Mesenchymal stem cell (in vitro differentiated cells and primary cell): Measurements from ENCODE around the gene SPANXA1. TPM values are rescaled to one million over a fixed set of nuclear protein-coding genes. Genes with fewer than 3 reads are reported as not detected.
"Not testable (repeated sequence)": the region's sequence is repeated elsewhere in the genome, so short reads cannot be mapped to it uniquely, and the experiment has no call there.

Experiments used
- DNase-seq: peaks from one replicate; pipeline ENCODE4 v3.0.0-alpha.2; 2013
- H2AFZ ChIP-seq: one replicate; pipeline ENCODE4 v1.6.1; 2013; ENCODE audit warnings: low read depth, mild to moderate bottlenecking, control low read depth, inconsistent platforms, low read length, moderate library complexity
- H2AK5ac ChIP-seq: 2 replicates; pipeline ENCODE4 v1.6.1; 2013; ENCODE audit warnings: low read length, moderate library complexity, mild to moderate bottlenecking, inconsistent platforms; ENCODE audit not compliant: severe bottlenecking
- H2BK120ac ChIP-seq: one replicate; pipeline ENCODE4 v1.6.1; 2013; ENCODE audit warnings: low read depth, mild to moderate bottlenecking, inconsistent platforms, low read length, moderate library complexity
- H2BK12ac ChIP-seq, 2 experiments: one replicate each; pipeline ENCODE4 v1.6.1; 2013; ENCODE audit warnings: inconsistent platforms in 2 of 2, low read length in 2 of 2, mild to moderate bottlenecking in 2 of 2, moderate library complexity in 2 of 2, control low read depth in 1 of 2
- H2BK15ac ChIP-seq: one replicate; pipeline ENCODE4 v1.6.1; 2013; ENCODE audit warnings: mild to moderate bottlenecking, low read depth, inconsistent platforms; ENCODE audit not compliant: poor library complexity, severe bottlenecking
- H2BK5ac ChIP-seq: 2 replicates; pipeline ENCODE4 v1.6.1; 2013; ENCODE audit warnings: low read depth, mild to moderate bottlenecking, low read length, control low read depth, inconsistent platforms; ENCODE audit not compliant: poor library complexity, severe bottlenecking
- H3K14ac ChIP-seq, 2 experiments: one replicate each; pipeline ENCODE4 v1.6.1; 2013; ENCODE audit warnings: inconsistent platforms in 2 of 2, low read length in 2 of 2, control low read depth in 1 of 2, mild to moderate bottlenecking in 1 of 2, moderate library complexity in 1 of 2
- H3K18ac ChIP-seq, 2 experiments: one replicate each; pipeline ENCODE4 v1.6.1; 2013; ENCODE audit warnings: inconsistent platforms in 2 of 2, low read length in 2 of 2, control low read depth in 1 of 2, low read depth in 1 of 2, mild to moderate bottlenecking in 1 of 2
- H3K23ac ChIP-seq, 2 experiments: one replicate each; pipeline ENCODE4 v1.6.1; 2013; ENCODE audit warnings: inconsistent platforms in 2 of 2, low read length in 2 of 2, mild to moderate bottlenecking in 2 of 2, moderate library complexity in 2 of 2, control low read depth in 1 of 2
- H3K27ac ChIP-seq: 2 replicates; pipeline ENCODE4 v1.5.1; 2013; ENCODE audit warnings: mild to moderate bottlenecking, moderate library complexity, low read length, control low read depth, inconsistent platforms; ENCODE audit not compliant: poor library complexity, severe bottlenecking
- H3K27me3 ChIP-seq, 2 experiments: 2 replicates each; pipeline versions ENCODE4 v1.6.1 to v1.7.0; 2013; ENCODE audit warnings: low read length in 2 of 2, mild to moderate bottlenecking in 2 of 2, moderate library complexity in 2 of 2, control low read depth in 1 of 2, inconsistent platforms in 1 of 2; ENCODE audit not compliant: control insufficient read depth in 1 of 2, insufficient read depth in 1 of 2
- H3K36me3 ChIP-seq, 2 experiments: 2 replicates each; pipeline versions ENCODE4 v1.6.1 to v1.7.0; 2013; ENCODE audit warnings: low read length in 2 of 2, control low read depth in 1 of 2, inconsistent platforms in 1 of 2, low read depth in 1 of 2, mild to moderate bottlenecking in 1 of 2; ENCODE audit not compliant: insufficient read depth in 2 of 2, control insufficient read depth in 1 of 2
- H3K4ac ChIP-seq, 2 experiments: one replicate each; pipeline ENCODE4 v1.6.1; 2013; ENCODE audit warnings: inconsistent platforms in 2 of 2, low read length in 2 of 2, mild to moderate bottlenecking in 2 of 2, moderate library complexity in 2 of 2, control low read depth in 1 of 2, low read depth in 1 of 2
- H3K4me1 ChIP-seq: 2 replicates; pipeline ENCODE4 v1.6.1; 2013; ENCODE audit warnings: low read depth, low read length, control low read depth; ENCODE audit not compliant: control insufficient read depth, insufficient read depth
- H3K4me2 ChIP-seq: 2 replicates; pipeline ENCODE4 v1.6.1; 2013; ENCODE audit warnings: low read length, mild to moderate bottlenecking, inconsistent platforms; ENCODE audit not compliant: poor library complexity, severe bottlenecking
- H3K4me3 ChIP-seq, 2 experiments: 2 replicates each; pipeline versions ENCODE4 v1.5.1 to v1.7.0; 2013; ENCODE audit warnings: low read length in 2 of 2, mild to moderate bottlenecking in 2 of 2, control low read depth in 1 of 2, low read depth in 1 of 2; ENCODE audit not compliant: insufficient read depth in 1 of 2
- H3K79me1 ChIP-seq: replicated peaks from 2 replicates; pipeline ENCODE4 v1.6.1; 2013; ENCODE audit warnings: mild to moderate bottlenecking, control low read depth, low read length, inconsistent platforms; ENCODE audit not compliant: poor library complexity, severe bottlenecking
- H3K9ac ChIP-seq: 2 replicates; pipeline ENCODE4 v1.7.0; 2013; ENCODE audit warnings: mild to moderate bottlenecking, low read length, moderate library complexity
- H3K9me3 ChIP-seq: 2 replicates; pipeline ENCODE4 v1.7.0; 2013; ENCODE audit warnings: mild to moderate bottlenecking, low read length; ENCODE audit not compliant: control insufficient read depth
- H4K8ac ChIP-seq: one replicate; pipeline ENCODE4 v1.6.1; 2013; ENCODE audit warnings: inconsistent platforms, mild to moderate bottlenecking, low read length, moderate library complexity
- H4K91ac ChIP-seq: one replicate; pipeline ENCODE4 v1.6.1; 2013; ENCODE audit warnings: mild to moderate bottlenecking, low read length, inconsistent platforms
- WGBS: methylation state at CpG from one replicate; pipeline ENCODE4 v1.1.7; 2013; ENCODE audit warnings: mixed read lengths; 5-methylcytosine and 5-hydroxymethylcytosine counted together
- polyA plus RNA-seq, 2 experiments: library from polyadenylated mRNA; stranded (reverse); fragments of 200-250 nt; gene quantifications; one replicate each; pipeline ENCODE4 v1.2.3, GENCODE V29; 2013

SPANXA1 gene, protein sequence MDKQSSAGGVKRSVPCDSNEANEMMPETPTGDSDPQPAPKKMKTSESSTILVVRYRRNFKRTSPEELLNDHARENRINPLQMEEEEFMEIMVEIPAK
- not detected for polyA plus RNA-seq (2013, experiment 1 of 2)
- not detected for polyA plus RNA-seq (2013, experiment 2 of 2)

DNA sequence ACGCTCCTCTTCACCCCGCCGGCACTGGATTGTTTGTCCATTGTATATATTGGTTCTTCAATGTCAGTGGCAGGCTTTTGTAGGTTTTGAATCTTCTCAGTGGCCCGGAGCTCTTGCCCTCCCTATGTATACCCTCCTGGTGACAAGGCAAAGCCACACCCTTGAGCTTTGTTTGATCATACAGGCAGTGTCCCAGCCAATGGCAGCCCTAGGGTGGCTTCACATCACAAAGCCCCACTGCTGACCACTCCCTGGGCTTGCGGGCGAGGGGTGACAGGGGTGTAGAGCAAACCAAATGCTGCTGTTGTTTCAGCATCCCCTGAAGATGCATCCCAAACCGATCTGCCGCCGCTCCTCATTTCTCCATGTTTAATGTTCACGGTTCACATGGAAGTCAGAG is at the start of gene SPANXA1:
Gene SPANXA1, minus strand, starts transcription at position 101 of the 400 bp plus-strand sequence. Its CDS starts 60 bp downstream, at position 41.
- H2BK120ac ChIP-seq, H4K8ac ChIP-seq, H3K27me3 ChIP-seq, H3K4me3 ChIP-seq, H3K4ac ChIP-seq, H2BK15ac ChIP-seq, H3K18ac ChIP-seq, H3K4me1 ChIP-seq, H3K27ac ChIP-seq, H2AK5ac ChIP-seq, H4K91ac ChIP-seq, H3K36me3 ChIP-seq, H2AFZ ChIP-seq, DNase-seq, H3K79me1 ChIP-seq, H2BK5ac ChIP-seq, H3K14ac ChIP-seq, H3K23ac ChIP-seq, H3K4me2 ChIP-seq, H3K9me3 ChIP-seq, H2BK12ac ChIP-seq, H3K9ac ChIP-seq: not testable (repeated sequence)
- WGBS = no CpG with 5 or more reads among the region's 10 CpGs

DNA sequence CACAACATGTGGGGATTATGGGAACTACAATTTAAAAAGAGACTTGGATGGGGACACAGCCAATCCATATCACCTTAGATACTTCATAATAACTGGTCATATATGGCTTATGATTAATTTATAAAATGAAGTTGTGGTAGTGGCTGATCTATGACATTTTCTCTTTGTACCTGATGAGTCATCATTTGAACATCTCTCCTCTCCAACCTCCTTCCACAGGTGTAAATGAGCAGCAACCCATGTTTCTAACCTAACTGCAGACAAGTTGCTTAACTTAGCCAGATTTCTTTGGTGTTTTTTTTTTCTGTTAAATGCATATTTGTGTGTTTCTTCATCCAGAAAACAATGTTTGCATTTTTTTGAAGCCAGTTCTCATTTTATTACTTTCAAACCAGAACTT is 47.6 kb upstream of the SPANXA1 start:
- no peaks in the 10 kb centered on the region for H3K36me3 ChIP-seq
- H3K18ac ChIP-seq = no peak overlapping the region
- no peaks in the 10 kb centered on the region for H3K9me3 ChIP-seq
- no peak overlapping the region for H2AK5ac ChIP-seq
- no peak overlapping the region for H2BK120ac ChIP-seq
- H3K4me1 ChIP-seq = no peaks in the 10 kb centered on the region
- H4K8ac ChIP-seq = no peak overlapping the region
- no peak overlapping the region for H2BK12ac ChIP-seq
- no peak for DNase-seq
- H3K23ac ChIP-seq = no peak overlapping the region
- no peak overlapping the region for H2BK15ac ChIP-seq
- H3K4me2 ChIP-seq = no peak overlapping the region
- H3K9ac ChIP-seq = no peak overlapping the region
- H3K4ac ChIP-seq = no peak overlapping the region
- H2AFZ ChIP-seq = no peak overlapping the region
- no peak overlapping the region for H3K27ac ChIP-seq
- no peak overlapping the region for H3K4me3 ChIP-seq
- H2BK5ac ChIP-seq = no peak overlapping the region
- H3K79me1 ChIP-seq = no peaks in the 10 kb centered on the region
- no peak overlapping the region for H4K91ac ChIP-seq
- no peaks in the 10 kb centered on the region for H3K27me3 ChIP-seq
- H3K14ac ChIP-seq = no peak overlapping the region

DNA sequence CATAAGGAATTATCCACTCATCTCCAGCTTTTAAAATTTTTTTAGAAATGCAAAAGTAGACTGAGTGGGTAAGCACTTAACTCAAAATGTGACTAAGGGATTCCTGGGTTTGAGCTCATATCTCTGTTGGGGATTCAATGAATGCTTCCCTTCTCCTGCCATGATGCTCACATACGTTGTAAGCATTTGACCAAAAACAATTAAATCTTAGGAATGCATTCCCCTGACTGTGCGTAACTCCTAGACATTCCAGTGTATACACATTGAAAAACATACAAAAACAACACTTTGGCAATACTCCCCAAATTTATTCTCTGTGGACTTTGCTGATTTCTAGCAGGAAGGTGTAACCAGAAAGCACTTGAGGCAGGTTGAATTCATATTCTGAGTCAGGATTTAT is 34.8 kb upstream of the SPANXA1 start:
- Histone ChIP-seq H3K79me1 (no peaks in the 10 kb centered on the region), H3K23ac (no peak overlapping the region), H2BK12ac (no peak overlapping the region), H2AFZ (no peak overlapping the region), H3K4me1 (no peaks in the 10 kb centered on the region), H4K91ac (no peak overlapping the region), H3K9ac (no peak overlapping the region), H3K9me3 (no peaks in the 10 kb centered on the region), H4K8ac (no peak overlapping the region), H3K4ac (no peak overlapping the region), H3K4me2 (no peak overlapping the region), H3K27me3 (no peaks in the 10 kb centered on the region), H2BK120ac (no peak overlapping the region), H3K14ac (no peak overlapping the region), H2BK5ac (no peak overlapping the region), H3K4me3 (no peak overlapping the region), H3K36me3 (no peaks in the 10 kb centered on the region), H2AK5ac (no peak overlapping the region), H2BK15ac (no peak overlapping the region), H3K18ac (no peak overlapping the region), H3K27ac (no peak overlapping the region)
- WGBS = 72% methylated on average over 2 of the region's 2 CpGs
- DNase-seq = no peak

DNA sequence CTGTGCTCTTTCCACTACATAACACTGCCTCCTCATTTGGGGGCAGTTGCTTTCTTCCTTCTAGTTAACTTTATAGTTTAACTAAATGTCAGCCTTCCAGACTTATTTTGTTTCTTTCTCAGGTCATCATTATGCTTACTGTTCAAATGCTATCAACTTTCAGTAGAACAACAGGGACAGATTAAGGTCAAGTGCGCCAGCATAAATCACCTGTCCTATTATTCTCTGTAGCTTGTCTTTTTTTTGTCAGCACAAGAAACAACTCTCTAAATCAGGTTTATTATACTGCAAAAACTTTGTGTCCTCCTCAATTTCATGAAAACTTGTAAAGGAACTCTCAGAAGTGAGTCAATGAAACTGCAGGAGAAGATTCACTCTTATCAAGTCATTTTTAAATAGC is 24.6 kb upstream of the SPANXA1 start:
- 90% methylated on average over 1 of the region's 1 CpG for WGBS
- Histone ChIP-seq H2BK5ac (no peak overlapping the region), H3K9ac (no peak overlapping the region), H3K14ac (no peak overlapping the region), H4K91ac (no peak overlapping the region), H3K4me1 (no peaks in the 10 kb centered on the region), H3K27me3 (no peaks in the 10 kb centered on the region), H3K27ac (no peak overlapping the region), H2BK15ac (no peak overlapping the region), H3K4ac (no peak overlapping the region), H2BK12ac (no peak overlapping the region), H2BK120ac (no peak overlapping the region), H3K18ac (no peak overlapping the region), H4K8ac (no peak overlapping the region), H3K23ac (no peak overlapping the region), H3K4me3 (no peak overlapping the region), H3K9me3 (no peaks in the 10 kb centered on the region), H3K79me1 (no peaks in the 10 kb centered on the region), H2AFZ (no peak overlapping the region), H3K36me3 (no peaks in the 10 kb centered on the region), H2AK5ac (no peak overlapping the region), H3K4me2 (no peak overlapping the region)
- DNase-seq = no peak
